ENCODE data around the gene TAF4. TPM values are rescaled to one million over a fixed set of nuclear protein-coding genes. Genes with fewer than 3 reads are reported as not detected.
A peak's percentile ranks its signal among the peaks of the same experiment; 100 is the strongest.
"Not testable (repeated sequence)": the region's sequence is repeated elsewhere in the genome, so short reads cannot be mapped to it uniquely, and the experiment has no call there.

TAF4 gene
- total RNA-seq, 1 donor from 2014 or later: 11.5 TPM

GRCh38 chr20:62059920-62060630, 5.6 kb downstream of the TAF4 start:
- Mint-ChIP-seq H3K4me3 (ENCODE audit: unreplicated experiment) (no peak overlapping the region), H3K27ac (ENCODE audit: unreplicated experiment) (no peak overlapping the region), H3K9me3 (ENCODE audit: low read depth) (no peaks in the 10 kb centered on the region), H3K27me3 (ENCODE audit: low read depth) (no peaks in the 10 kb centered on the region), H3K4me1 (ENCODE audit: low read depth) (peaks cover 20% of the 10 kb centered on the region), H3K36me3 (ENCODE audit: low read depth) (no peaks in the 10 kb centered on the region)
- TF ChIP-seq CTCF (IDR thresholded peaks at IDR 0.05): no peak
- DNase-seq (ENCODE audit: low spot score): no peak

GRCh38 chr20:62059401-62059800, 6.3 kb downstream of the TAF4 start:
- Mint-ChIP-seq H3K27ac (ENCODE audit: unreplicated experiment) (no peak overlapping the region), H3K36me3 (ENCODE audit: low read depth) (no peaks in the 10 kb centered on the region)

GRCh38 chr20:62058941-62059340, 6.7 kb downstream of the TAF4 start:
- peaks cover 16% of the 10 kb centered on the region for H3K4me1 Mint-ChIP-seq (ENCODE audit: low read depth)
- TF ChIP-seq CTCF (IDR thresholded peaks at IDR 0.05): no peak
- no peak for DNase-seq (ENCODE audit: low spot score)
- H3K27me3 Mint-ChIP-seq (ENCODE audit: low read depth): no peaks in the 10 kb centered on the region
- H3K27ac Mint-ChIP-seq (ENCODE audit: unreplicated experiment): no peak overlapping the region
- H3K9me3 Mint-ChIP-seq (ENCODE audit: low read depth): no peaks in the 10 kb centered on the region
- no peaks in the 10 kb centered on the region for H3K36me3 Mint-ChIP-seq (ENCODE audit: low read depth)
- H3K4me3 Mint-ChIP-seq (ENCODE audit: unreplicated experiment): no peak overlapping the region

More at GRCh38 chr20:62059401-62059800, 6.3 kb downstream of the TAF4 start:
- Mint-ChIP-seq H3K27me3 (ENCODE audit: low read depth) (no peaks in the 10 kb centered on the region), H3K4me1 (ENCODE audit: low read depth) (peaks cover 20% of the 10 kb centered on the region), H3K4me3 (ENCODE audit: unreplicated experiment) (no peak overlapping the region), H3K9me3 (ENCODE audit: low read depth) (no peaks in the 10 kb centered on the region)
- no peak for DNase-seq (ENCODE audit: low spot score)
- no peak for TF ChIP-seq CTCF (IDR thresholded peaks at IDR 0.05)

GRCh38 chr20:62056975-62057374, 8.7 kb downstream of the TAF4 start:
- Mint-ChIP-seq H3K4me3 (ENCODE audit: unreplicated experiment) (no peak overlapping the region), H3K27me3 (ENCODE audit: low read depth) (no peaks in the 10 kb centered on the region), H3K27ac (ENCODE audit: unreplicated experiment) (no peak overlapping the region), H3K9me3 (ENCODE audit: low read depth) (no peaks in the 10 kb centered on the region), H3K4me1 (ENCODE audit: low read depth) (no peaks in the 10 kb centered on the region), H3K36me3 (ENCODE audit: low read depth) (no peaks in the 10 kb centered on the region)
- TF ChIP-seq CTCF (IDR thresholded peaks at IDR 0.05): no peak
- peak; percentile 71 for DNase-seq (ENCODE audit: low spot score)

GRCh38 chr20:62056377-62056776, 9.3 kb downstream of the TAF4 start:
- no peaks in the 10 kb centered on the region for H3K4me1 Mint-ChIP-seq (ENCODE audit: low read depth)
- H3K36me3 Mint-ChIP-seq (ENCODE audit: low read depth): no peaks in the 10 kb centered on the region
- H3K27ac Mint-ChIP-seq (ENCODE audit: unreplicated experiment): no peak overlapping the region
- TF ChIP-seq CTCF (IDR thresholded peaks at IDR 0.05): no peak
- no peak overlapping the region for H3K4me3 Mint-ChIP-seq (ENCODE audit: unreplicated experiment)
- no peaks in the 10 kb centered on the region for H3K9me3 Mint-ChIP-seq (ENCODE audit: low read depth)
- H3K27me3 Mint-ChIP-seq (ENCODE audit: low read depth): no peaks in the 10 kb centered on the region
- DNase-seq (ENCODE audit: low spot score): peak; percentile 50

GRCh38 chr20:62055862-62056115, 9.9 kb downstream of the TAF4 start:
- not testable (repeated sequence) for H3K36me3 Mint-ChIP-seq (ENCODE audit: low read depth); H3K4me1 Mint-ChIP-seq (ENCODE audit: low read depth); H3K27me3 Mint-ChIP-seq (ENCODE audit: low read depth); H3K9me3 Mint-ChIP-seq (ENCODE audit: low read depth); H3K4me3 Mint-ChIP-seq (ENCODE audit: unreplicated experiment); H3K27ac Mint-ChIP-seq (ENCODE audit: unreplicated experiment)
- DNase-seq (ENCODE audit: low spot score): peak; percentile 59

Measured in chondrocyte (in vitro differentiated cells).